OCI-LY1 (cell line): ENCODE results near the gene ATG9B.
"Not testable (repeated sequence)": the region's sequence is repeated elsewhere in the genome, so short reads cannot be mapped to it uniquely, and the experiment has no call there.

Experiments
- EZH2 ChIP-seq: fragments of 200-600 bp; sonication (generic), shearing (Covaris generic); IDR thresholded peaks from 2 replicates; pipeline ENCODE4 v1.8.0; 2017; ENCODE audit warnings: borderline replicate concordance, mixed run types, mild to moderate bottlenecking, antibody characterized with exemption, low read length, moderate library complexity, mixed read lengths
- TF ChIP-seq, protein P1 (sequence below): fragments of 200-600 bp; sonication (generic), shearing (Covaris generic); IDR thresholded peaks from 2 replicates; pipeline ENCODE4 v1.5.1; 2017; ENCODE audit warnings: mild to moderate bottlenecking, antibody characterized with exemption, low read length, moderate library complexity, mixed read lengths

DNA sequence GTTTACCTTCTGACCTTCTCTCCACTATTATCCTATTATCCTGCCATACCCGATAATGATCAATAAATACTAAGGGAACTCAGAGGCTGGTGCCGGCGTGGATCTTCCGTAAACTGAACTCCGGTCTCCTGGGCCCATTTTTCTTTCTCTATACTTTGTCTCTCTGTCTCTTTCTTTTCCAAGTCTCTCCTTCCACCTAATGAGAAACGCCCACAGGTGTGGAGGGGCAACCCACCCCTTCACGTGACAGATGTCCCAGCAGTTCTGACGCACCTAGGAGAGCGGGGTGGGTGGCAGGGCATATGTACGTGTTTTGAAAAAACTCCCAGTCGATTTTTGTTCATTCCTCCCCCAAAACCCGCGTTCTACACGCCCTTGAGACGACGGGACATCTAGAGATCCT, 3.4 kb upstream of the ATG9B start:
- TF ChIP-seq, protein P1, sequence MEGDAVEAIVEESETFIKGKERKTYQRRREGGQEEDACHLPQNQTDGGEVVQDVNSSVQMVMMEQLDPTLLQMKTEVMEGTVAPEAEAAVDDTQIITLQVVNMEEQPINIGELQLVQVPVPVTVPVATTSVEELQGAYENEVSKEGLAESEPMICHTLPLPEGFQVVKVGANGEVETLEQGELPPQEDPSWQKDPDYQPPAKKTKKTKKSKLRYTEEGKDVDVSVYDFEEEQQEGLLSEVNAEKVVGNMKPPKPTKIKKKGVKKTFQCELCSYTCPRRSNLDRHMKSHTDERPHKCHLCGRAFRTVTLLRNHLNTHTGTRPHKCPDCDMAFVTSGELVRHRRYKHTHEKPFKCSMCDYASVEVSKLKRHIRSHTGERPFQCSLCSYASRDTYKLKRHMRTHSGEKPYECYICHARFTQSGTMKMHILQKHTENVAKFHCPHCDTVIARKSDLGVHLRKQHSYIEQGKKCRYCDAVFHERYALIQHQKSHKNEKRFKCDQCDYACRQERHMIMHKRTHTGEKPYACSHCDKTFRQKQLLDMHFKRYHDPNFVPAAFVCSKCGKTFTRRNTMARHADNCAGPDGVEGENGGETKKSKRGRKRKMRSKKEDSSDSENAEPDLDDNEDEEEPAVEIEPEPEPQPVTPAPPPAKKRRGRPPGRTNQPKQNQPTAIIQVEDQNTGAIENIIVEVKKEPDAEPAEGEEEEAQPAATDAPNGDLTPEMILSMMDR, result not testable (repeated sequence)
- TF ChIP-seq EZH2, result not testable (repeated sequence)
